ENCODE data around the gene PRDM16. TPM values are rescaled to one million over a fixed set of nuclear protein-coding genes. Genes with fewer than 3 reads are reported as not detected.

Gene PRDM16
- total RNA-seq, 2 donors from 2014 or later = 0.79 to 6.1 TPM

GRCh38 chr1:3198371-3199271, 129.6 kb downstream of the PRDM16 start:
- DNase-seq = no peak
- H3K9ac ChIP-seq (ENCODE audit: low read depth in 2 of 2, low read length in 2 of 2) = no peak overlapping the region
- H3K36me3 ChIP-seq = no peaks in the 10 kb centered on the region
- intact Hi-C loops (cut with DNase I) = no loop called here
- no peaks in the 10 kb centered on the region for H3K4me1 ChIP-seq
- no peak overlapping the region for H3K27ac ChIP-seq
- H3K4me3 ChIP-seq = no peak overlapping the region
- TF ChIP-seq, protein P1, sequence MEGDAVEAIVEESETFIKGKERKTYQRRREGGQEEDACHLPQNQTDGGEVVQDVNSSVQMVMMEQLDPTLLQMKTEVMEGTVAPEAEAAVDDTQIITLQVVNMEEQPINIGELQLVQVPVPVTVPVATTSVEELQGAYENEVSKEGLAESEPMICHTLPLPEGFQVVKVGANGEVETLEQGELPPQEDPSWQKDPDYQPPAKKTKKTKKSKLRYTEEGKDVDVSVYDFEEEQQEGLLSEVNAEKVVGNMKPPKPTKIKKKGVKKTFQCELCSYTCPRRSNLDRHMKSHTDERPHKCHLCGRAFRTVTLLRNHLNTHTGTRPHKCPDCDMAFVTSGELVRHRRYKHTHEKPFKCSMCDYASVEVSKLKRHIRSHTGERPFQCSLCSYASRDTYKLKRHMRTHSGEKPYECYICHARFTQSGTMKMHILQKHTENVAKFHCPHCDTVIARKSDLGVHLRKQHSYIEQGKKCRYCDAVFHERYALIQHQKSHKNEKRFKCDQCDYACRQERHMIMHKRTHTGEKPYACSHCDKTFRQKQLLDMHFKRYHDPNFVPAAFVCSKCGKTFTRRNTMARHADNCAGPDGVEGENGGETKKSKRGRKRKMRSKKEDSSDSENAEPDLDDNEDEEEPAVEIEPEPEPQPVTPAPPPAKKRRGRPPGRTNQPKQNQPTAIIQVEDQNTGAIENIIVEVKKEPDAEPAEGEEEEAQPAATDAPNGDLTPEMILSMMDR (IDR thresholded peaks at IDR 0.05) = no peak
- no peaks in the 10 kb centered on the region for H3K27me3 ChIP-seq
- no peaks in the 10 kb centered on the region for H3K9me3 ChIP-seq

DNA sequence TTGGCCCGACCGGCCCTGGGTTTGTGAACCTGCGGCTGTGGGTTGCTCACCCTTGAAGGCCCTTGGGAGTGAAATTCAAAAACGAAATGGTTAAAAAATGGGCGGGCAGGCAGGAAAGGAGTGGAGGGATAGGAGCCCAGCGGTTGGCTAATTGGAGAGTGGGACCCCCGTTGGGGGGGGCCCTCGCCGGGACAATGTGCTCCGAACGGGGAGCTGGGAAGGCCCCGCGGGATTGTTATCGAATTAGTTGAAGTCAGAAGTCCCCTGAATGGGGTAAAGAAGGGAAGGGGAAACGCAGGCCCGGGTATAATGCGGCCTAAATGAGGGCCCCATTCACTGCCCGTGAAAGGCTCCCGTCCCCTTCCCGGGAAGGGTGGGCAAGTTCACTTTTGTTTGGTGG, 135.7 kb downstream of the PRDM16 start:
- no peaks in the 10 kb centered on the region for H3K4me1 ChIP-seq
- H3K27me3 ChIP-seq = no peaks in the 10 kb centered on the region
- H3K9ac ChIP-seq (ENCODE audit: low read depth in 2 of 2, low read length in 2 of 2) = no peak overlapping the region
- TF ChIP-seq, protein P1 (IDR thresholded peaks at IDR 0.05) = no peak
- intact Hi-C loops (cut with DNase I) = no loop called here
- DNase-seq = no peak
- H3K36me3 ChIP-seq = no peaks in the 10 kb centered on the region
- H3K4me3 ChIP-seq = no peak overlapping the region
- H3K9me3 ChIP-seq = no peaks in the 10 kb centered on the region
- no peak overlapping the region for H3K27ac ChIP-seq

DNA sequence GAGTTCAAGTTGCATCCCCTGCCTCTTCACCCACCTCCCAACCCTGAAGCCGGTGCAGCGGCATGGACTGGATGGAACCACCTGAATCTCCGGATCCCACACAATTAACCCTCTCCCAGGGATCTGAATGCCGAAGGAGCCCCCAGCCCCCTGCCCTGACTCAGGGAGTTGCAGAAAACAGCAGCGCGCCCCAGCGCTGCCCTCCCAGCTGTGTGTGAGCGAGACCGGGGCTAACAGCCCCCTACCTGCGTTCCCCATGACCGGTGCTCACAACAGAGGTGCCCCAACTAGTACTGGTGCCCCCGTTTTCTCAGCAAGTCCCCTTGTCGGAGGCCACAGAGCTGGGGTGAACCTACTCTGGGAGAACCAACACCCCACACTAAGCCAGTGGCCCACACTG, 136.8 kb downstream of the PRDM16 start:
- Histone ChIP-seq H3K4me1 (no peaks in the 10 kb centered on the region), H3K27ac (no peak overlapping the region), H3K27me3 (no peaks in the 10 kb centered on the region), H3K36me3 (no peaks in the 10 kb centered on the region), H3K9me3 (no peaks in the 10 kb centered on the region), H3K9ac (ENCODE audit: low read depth in 2 of 2, low read length in 2 of 2) (no peak overlapping the region), H3K4me3 (no peak overlapping the region)
- no peak for DNase-seq
- intact Hi-C loops (cut with DNase I) = no loop called here
- TF ChIP-seq, protein P1 (IDR thresholded peaks at IDR 0.05) = no peak

DNA sequence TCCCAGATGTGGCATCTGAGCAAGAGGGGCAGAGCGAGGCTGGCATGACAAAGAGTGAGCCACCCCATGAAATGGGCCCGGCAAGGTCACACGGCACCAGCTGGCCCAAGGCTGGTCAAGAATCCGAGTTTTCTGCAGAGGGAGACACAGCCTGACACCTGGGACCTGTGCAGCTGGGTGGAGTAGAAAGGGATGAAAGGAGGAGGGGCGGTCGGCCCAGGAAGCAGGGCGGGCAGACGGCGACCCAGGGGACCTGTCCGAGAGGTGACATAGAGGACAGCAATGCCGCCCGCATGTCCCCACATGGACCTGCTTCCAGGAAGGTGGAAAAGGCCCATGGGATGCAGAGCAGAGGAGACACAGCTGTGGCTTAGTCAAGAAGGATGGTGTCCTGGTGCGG, 137.7 kb downstream of the PRDM16 start:
- Histone ChIP-seq H3K4me1 (no peaks in the 10 kb centered on the region), H3K36me3 (no peaks in the 10 kb centered on the region), H3K9ac (ENCODE audit: low read depth in 2 of 2, low read length in 2 of 2) (no peak overlapping the region), H3K27me3 (no peaks in the 10 kb centered on the region), H3K9me3 (no peaks in the 10 kb centered on the region), H3K27ac (no peak overlapping the region), H3K4me3 (no peak overlapping the region)
- DNase-seq = no peak
- intact Hi-C loops (cut with DNase I) = no loop called here
- TF ChIP-seq, protein P1 (IDR thresholded peaks at IDR 0.05) = no peak

DNA sequence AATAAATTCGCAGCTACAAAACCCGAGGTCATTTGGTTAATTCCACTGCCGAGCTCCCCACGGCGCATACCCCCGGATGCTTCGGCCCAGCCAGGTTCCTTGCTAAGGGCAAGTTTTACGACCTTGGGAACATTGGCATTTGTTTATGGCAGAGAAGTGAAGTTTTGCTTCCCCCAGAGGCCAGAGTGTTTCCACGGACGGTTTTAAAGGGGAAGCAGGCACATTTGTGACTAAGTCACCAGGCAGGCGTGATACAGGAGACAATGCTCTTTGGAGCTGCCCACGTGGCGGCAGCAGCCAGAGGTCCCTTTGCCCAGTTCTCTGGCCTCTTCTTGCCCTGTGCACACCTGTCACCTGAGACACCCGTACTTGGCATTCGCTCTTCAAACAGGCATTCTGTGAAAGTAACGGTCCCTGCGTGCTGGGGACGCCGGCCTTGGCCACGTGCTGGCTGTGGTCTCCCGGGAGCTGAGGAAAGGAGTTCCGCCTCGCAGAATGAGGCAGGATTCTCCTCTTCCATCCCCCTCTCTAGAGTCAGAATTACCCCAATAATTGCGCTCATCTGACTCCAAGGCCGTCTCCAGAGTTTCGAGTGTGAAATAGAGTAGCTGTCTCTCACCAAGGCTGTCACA, 138.3 kb downstream of the PRDM16 start:
- Histone ChIP-seq H3K9me3 (no peaks in the 10 kb centered on the region), H3K4me1 (no peaks in the 10 kb centered on the region), H3K4me3 (no peak overlapping the region), H3K36me3 (no peaks in the 10 kb centered on the region), H3K27me3 (no peaks in the 10 kb centered on the region), H3K27ac (no peak overlapping the region), H3K9ac (ENCODE audit: low read depth in 2 of 2, low read length in 2 of 2) (no peak overlapping the region)
- TF ChIP-seq, protein P1 (IDR thresholded peaks at IDR 0.05) = no peak
- DNase-seq = no peak
- intact Hi-C loops (cut with DNase I) = no loop called here

All from colonic mucosa (tissue), 4 donors.